Measurements from ENCODE around the gene C3orf18.

DNA sequence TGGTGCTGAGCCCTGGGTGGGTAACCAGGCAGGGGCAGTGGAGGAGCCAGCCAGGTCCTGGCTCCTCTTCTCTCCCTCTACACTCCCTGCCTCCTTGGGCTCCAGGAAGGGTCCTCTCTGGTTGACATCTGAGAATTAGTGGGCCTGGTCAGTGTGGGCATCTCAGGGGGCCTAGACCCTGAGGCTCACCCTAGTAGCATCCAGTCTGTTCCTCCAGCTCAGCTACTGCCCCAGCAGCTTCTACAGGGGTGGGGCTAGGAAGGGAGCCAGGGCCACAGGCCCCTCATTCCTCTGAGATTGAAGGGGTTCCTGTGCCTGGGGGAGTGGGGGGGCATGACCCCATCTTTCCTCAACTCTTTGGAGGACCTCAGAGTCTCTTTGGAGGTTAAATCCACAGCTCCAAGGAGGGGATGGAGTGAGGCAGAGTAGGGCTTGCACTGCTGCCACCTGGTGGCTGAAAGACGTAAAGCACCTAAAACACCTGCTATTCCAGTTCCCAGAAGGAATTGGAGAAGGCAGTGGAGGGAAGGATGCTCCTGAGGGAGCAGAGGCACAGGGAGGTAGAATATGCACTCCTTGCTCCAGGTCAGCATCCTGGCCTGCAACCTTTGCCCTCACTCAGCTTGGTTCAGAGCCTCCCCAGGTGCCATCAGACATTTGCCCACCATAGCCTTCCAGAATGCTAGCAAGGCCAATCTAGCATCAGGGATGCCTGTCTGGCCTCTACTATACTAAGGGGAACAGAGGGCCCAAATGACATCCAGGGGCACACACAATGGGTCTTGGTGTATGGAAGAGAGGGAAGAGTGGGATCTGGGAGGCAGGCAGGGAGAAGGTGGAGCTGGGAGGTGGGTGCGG, 25.1 kb downstream of the C3orf18 start:
- TF ChIP-seq ZNF274 (IDR thresholded peaks at IDR 0.05; ENCODE audit: low read depth, low read length), result no peak
- no peak for TF ChIP-seq YY1 (IDR thresholded peaks at IDR 0.05; ENCODE audit: insufficient read depth, insufficient read length)
- TF ChIP-seq SUZ12 (IDR thresholded peaks at IDR 0.05; ENCODE audit: extremely low read depth, insufficient read depth, insufficient read length), result no peak

Data from NT2/D1 (cell line).